ENCODE results near the gene PRKD1.

Gene PRKD1

GRCh38 chr14:29654901-29655550 is 272.6 kb downstream of the PRKD1 start:
- DNase-seq: no peak

GRCh38 chr14:29653303-29653702 is 274.3 kb downstream of the PRKD1 start:
- DNase-seq: no peak

- no peak for DNase-seq
Observed at GRCh38 chr14:29652571-29652970, 275.1 kb downstream of the PRKD1 start.

DNA sequence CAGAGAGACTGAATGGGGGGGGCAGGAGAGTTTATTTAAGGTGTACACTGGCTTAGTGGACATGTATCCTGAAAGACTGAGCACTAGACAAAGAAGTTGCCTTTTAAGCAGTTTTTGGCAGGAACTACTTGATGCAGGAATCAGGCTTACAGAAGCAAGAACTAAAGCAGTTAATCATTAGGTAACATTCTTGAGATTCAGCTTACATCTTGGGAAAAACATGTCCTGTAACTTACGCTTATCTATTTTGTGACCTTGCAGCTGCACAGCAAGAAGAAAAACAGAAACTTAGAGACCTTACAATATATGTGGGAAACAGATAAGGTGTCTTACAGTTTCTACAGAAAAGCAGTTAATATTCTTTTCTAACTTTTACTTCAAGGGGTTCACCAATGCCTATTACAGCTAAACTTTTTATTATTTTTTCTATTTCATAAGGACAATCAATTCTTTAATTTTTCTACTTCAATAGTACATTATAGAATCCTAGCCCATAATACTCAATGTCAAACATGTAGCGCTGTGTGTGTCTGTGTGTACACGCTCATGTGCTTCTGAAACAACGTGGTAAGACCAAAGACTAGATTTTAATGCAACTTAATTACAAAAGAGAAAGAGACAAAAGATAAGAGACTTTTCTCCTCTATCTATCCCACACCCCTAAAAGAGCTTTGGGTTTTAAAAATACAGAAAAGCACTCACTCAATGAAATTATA is 276.9 kb downstream of the PRKD1 start:
- DNase-seq: no peak

GRCh38 chr14:29649170-29649569 is 278.5 kb downstream of the PRKD1 start:
- DNase-seq: no peak

GRCh38 chr14:29648045-29648444 is 279.6 kb downstream of the PRKD1 start:
- DNase-seq: no peak

DNA sequence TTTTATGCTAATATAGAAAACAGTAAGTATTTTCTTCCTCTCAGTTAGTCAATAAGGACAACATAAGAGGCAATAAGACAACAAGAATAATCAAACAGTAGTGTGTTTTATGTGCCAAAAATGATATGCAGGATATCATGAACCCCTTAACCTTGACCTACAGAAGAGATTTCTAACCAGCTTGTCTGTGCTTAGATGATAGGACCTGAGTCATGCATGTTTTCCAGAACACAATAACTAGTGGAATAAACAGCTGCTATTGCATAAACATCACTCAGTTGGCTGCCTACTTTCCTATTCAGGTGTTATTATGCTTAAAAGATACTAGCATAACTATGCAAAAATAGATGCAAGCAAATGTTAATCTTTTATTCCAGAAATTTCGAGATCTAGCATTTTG is 282.5 kb downstream of the PRKD1 start:
- DNase-seq: no peak

DNA sequence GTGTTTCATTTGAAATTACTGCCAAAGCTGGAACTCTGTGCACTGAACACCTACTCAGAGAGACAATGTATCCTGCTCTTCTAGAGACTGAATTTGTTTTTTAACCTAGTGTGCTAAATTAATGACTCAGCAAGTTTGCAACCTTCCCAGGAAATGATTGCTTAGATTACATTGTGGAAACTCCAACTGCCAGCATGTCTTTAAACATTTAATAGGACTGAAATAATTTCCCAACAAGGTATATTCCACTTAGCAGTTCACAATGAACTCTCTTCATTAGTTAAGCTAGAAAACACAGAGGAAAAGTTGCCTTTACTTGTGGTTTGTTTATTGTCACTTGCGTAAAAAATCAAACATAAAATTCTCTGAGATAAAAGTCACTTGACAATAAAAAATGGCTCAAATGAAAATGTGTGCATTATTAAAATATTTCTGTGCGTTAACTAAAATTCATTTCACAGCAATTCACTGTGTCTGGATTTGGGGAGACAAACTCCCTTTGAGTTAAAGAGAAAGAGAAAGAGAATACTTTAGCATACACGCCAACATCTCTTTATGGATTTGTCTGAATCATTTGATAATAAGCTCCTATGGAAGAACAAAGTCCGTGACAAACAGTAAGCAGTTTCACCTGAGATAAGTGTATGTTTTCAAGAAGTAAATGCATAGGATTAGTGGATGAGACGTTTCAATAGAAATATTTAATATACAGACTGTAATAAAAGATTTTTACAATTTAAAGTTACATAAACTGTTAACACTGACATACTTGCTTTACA is 284.0 kb downstream of the PRKD1 start:
- no peak for DNase-seq

GRCh38 chr14:29637411-29637810 is 290.2 kb downstream of the PRKD1 start:
- DNase-seq: no peak

DNA sequence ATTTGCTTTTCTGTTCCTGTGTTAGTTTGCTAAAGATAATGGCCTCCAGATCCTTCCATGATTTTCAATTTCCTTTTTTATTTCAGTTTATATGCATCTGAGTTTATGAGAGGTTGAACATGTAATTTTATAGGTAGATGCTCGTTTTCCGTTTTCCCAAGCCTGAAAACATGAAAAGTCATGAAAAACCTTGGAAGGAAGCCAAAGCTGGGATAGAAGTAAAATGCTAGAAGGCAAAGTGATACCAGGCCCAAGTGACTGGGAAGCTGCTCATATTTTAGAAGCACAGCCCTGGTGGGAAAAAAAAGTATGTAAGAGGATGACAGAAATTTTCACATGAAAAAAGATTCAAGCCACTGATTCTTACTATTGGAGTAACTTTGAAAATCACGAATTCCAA is 290.8 kb downstream of the PRKD1 start:
- DNase-seq: no peak

DNA sequence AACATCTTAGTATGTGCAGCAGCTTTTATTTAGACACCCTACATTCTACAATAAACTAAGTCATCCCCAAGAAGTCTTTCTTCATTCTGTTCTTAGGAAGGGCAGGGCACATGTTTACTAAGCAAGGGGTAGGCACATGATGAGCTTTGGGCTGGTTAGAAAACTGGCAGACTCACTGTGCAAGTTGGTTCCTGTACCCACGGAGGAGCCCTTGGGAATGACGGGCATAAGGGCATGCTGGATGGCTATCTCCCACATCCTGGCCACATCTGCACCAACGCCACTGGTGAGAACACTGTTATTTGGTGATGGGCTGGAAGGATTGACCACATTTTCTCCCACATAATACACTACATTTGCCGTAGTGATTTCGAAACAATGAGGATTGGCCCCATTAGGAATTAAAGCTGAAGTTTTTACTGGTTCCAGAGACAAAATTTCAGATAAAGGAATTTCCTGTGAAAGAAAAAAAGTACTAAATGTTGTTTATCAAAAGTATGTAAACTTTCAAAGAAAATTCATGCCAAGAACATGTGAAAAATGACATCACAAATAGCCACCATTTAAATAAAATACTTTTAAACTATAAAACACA is 297.0 kb downstream of the PRKD1 start:
- no peak for DNase-seq

- no peak for DNase-seq
Observed at GRCh38 chr14:29629839-29630238, 297.8 kb downstream of the PRKD1 start.

DNA sequence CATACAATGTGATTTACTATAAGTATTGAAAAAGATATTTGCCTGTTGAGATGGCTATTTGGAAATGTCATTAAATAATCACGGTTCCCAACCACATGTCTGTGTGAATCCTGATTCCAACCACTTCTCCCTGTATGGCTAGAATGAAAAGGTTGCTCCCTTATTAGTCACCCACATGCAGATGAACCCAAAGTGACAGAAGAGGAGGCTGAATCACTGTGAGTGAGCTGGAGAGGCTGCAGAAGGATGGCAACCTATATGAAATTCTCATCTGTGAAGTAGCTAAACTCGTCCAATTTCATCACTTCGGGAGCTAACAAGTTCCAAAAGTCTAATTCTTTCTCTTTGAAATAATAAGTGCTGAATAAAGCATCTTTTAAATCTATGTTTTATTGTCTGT is 300.5 kb downstream of the PRKD1 start:
- no peak for DNase-seq

GRCh38 chr14:29618323-29619067 is 309.2 kb downstream of the PRKD1 start:
- no peak for DNase-seq

GRCh38 chr14:29616922-29617321 is 310.7 kb downstream of the PRKD1 start:
- DNase-seq: no peak

DNA sequence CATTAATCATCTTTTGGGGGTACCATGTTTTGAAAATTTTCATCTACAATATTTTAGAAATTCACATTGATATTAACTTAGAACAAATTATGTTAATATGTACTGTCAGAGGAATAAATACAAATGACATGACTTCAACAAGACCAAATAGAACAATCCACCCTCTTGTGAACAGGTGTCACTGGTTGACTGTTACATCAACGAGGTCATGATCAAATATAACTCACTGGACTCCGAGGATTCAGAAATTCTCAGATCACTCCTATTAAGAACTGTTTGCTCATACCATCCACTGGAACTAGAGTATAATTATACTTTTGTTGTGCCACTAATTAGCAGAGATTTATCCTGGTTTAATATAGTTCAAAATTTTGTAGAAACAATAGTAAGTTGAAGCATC is 318.8 kb downstream of the PRKD1 start:
- no peak for DNase-seq

- DNase-seq: no peak
Observed at GRCh38 chr14:29607169-29607568, 320.5 kb downstream of the PRKD1 start.

DNA sequence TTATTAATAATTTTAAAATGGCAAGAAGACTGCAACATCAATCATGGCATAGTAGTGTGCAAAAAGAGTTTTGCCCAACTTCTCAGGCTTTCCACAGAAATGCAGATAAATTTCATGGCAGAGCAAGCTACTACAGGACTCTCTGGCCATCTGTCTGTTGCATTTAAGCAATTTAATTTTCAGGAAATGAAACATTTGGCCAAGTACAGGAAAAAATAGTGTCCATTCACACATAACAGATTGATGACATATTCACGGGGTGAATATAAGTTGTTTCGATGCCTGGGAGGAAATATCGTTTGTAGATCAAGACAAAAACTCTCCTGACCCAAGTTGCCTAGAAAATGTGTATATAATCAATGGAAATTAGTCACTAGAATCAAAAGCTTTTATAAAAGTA is 324.0 kb downstream of the PRKD1 start:
- DNase-seq: no peak

DNA sequence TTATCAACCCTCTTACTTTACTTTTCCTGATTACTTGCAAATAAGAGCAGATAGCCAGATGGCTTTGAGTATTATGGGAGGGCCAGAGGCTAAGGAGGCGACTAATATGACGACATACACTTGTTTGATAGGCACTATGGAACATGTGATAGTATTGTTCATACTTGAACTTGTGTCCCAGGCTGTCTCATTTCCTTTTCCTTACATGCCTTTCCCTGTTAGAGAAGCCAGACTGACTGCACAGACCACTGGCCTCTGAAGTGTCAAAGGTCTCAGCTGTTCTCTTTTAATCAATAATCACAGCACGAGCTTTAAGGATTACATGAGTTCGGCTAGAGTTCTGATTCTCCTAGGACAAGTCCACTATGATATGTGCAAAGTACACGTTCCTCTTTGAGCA is 326.0 kb downstream of the PRKD1 start:
- no peak for DNase-seq

DNA sequence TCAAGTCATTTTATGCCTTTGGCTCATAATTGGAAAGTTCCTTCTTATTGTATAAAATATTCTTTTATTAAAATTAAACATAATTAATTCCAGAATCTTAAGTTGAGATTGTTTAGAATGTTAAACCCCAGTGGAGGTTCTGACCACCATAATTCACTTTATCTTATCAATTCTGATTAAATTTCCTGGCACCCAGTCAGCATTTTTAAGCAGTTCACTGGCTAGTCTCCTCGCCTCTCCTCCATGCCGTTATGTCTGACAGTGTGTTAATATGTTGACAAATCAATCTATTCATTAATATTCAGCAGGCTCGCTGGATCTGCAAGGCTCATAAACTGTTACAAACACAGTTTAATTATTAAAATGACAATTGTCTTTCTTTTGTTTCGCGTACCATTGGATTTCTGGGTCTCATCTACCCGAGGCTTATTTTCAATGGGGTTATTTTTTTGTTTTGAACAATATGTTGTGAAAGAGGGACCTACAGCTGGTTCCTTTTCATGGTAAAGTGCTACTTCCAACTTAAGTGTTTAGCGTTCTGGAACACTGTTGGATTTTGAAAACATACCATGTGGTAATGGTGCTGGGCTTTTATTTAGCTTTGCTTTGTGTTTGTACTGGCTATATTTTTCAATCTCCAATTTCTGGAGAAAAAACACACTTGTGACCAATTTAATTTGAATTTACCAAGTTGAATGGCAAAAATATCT is 339.7 kb downstream of the PRKD1 start:
- no peak for DNase-seq

GRCh38 chr14:29587046-29587445 is 340.6 kb downstream of the PRKD1 start:
- DNase-seq: no peak

- no peak for DNase-seq
Observed at GRCh38 chr14:29584992-29585391, 342.7 kb downstream of the PRKD1 start.
